Immature natural killer cell (primary cell): Measurements from ENCODE around the gene ATP1B1. TPM values are rescaled to one million over a fixed set of nuclear protein-coding genes. Genes with fewer than 3 reads are reported as not detected.
"Not testable (repeated sequence)": the region's sequence is repeated elsewhere in the genome, so short reads cannot be mapped to it uniquely, and the experiment has no call there.

Experiments
- DNase-seq, 3 donors: peaks; one replicate each; pipeline ENCODE4 v3.0.0; 2022; ENCODE audit warnings: mixed read lengths in 1 of 3
- H3K27ac Mint-ChIP-seq, 6 donors: one replicate each; pipeline ENCODE4 v1.8.0; 2020; ENCODE audit warnings: mixed read lengths in 6 of 6, mild to moderate bottlenecking in 5 of 6, inconsistent platforms in 4 of 6, moderate library complexity in 3 of 6
- H3K27me3 Mint-ChIP-seq, 3 donors: one replicate each; pipeline ENCODE4 v1.8.0; 2020 to 2021; ENCODE audit warnings: low read depth in 3 of 3, mild to moderate bottlenecking in 3 of 3, mixed read lengths in 3 of 3, moderate library complexity in 3 of 3, inconsistent platforms in 1 of 3
- H3K36me3 Mint-ChIP-seq, 3 donors: one replicate each; pipeline ENCODE4 v1.8.0; 2020; ENCODE audit warnings: mixed read lengths in 3 of 3, inconsistent platforms in 2 of 3, mild to moderate bottlenecking in 2 of 3
- H3K4me1 Mint-ChIP-seq, 2 donors: one replicate each; pipeline ENCODE4 v1.8.0; 2020; ENCODE audit warnings: inconsistent platforms in 2 of 2, mild to moderate bottlenecking in 2 of 2, mixed read lengths in 2 of 2, moderate library complexity in 1 of 2
- H3K4me3 Mint-ChIP-seq, 5 donors: one replicate each; pipeline ENCODE4 v1.8.0; 2020; ENCODE audit warnings: mild to moderate bottlenecking in 5 of 5, mixed read lengths in 5 of 5, inconsistent platforms in 3 of 5, moderate library complexity in 3 of 5
- H3K9me3 Mint-ChIP-seq, 6 donors: one replicate each; pipeline ENCODE4 v1.8.0; 2020; ENCODE audit warnings: mild to moderate bottlenecking in 6 of 6, mixed read lengths in 6 of 6, inconsistent platforms in 4 of 6, moderate library complexity in 3 of 6
- polyA plus RNA-seq, 3 donors: library from polyadenylated mRNA; unstranded; fragments of 300-500 nt; fragmentation: Illumina TruSeq; gene quantifications; one replicate each; pipeline ENCODE4 v1.2.3, GENCODE V29; 2021

ATP1B1 gene
- polyA plus RNA-seq, 3 donors from 2014 or later, result 1.2 to 9.0 (median 2.4) TPM

DNA sequence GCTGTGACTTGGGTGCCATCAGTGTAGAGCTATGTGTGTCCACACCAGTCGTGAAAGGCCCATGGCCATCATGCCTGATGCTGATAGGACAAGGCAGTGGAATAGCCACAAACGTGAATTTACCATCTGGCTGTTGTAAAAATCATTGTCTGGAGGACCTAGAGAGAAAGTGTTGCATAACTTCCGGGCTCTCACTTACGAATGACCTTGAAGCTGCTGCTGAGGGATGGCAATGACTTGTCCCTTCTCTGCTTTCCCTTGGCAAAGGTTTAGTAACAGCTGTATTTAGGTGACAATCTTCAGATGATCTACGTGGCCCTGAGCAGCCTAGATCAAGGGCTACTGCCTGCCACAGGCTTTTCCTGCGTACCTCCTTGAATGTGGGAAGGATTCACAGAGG lies 5.8 kb downstream of the ATP1B1 start:
- Mint-ChIP-seq H3K4me1 (peaks cover 57 to 61% of the 10 kb centered on the region in 2 donors), H3K27me3 (peaks cover 2 to 10% (median 4%) of the 10 kb centered on the region in 3 donors), H3K4me3 (peak overlapping the region in 1 of 5 donors; percentile 39), H3K27ac (no peak overlapping the region), H3K9me3 (no peaks in the 10 kb centered on the region), H3K36me3 (peaks cover 0 to 20% (median 6%) of the 10 kb centered on the region in 3 donors)
- no peak for DNase-seq

DNA sequence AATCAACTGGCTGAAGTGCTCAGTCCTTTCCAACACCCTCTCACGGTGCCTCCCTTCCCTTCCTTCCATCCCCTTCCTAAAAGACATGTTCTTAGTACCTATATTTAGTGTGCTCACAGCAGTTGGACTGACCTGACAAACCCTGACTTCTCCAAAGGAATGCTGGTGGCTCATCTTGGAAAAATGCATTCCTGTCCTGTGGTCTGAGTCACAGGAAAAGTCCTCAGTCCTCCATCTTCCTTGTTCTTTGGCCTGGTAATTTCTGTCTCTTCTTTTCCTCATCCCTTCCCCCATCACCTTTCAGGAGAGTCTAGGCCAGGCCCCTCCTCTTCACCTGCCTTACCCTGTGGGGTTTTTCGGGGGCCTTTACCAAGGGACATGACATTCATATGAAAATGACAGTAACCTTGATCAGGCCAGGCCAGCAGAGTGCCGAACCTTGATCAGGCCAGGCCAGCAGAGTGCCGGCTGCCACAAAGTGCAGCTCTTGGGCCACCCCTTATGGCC lies 7.2 kb downstream of the ATP1B1 start:
- Mint-ChIP-seq H3K4me3 (no peak overlapping the region), H3K9me3 (no peaks in the 10 kb centered on the region), H3K4me1 (peaks cover 45 to 48% of the 10 kb centered on the region in 2 donors), H3K27me3 (peaks cover 0 to 4% (median 3%) of the 10 kb centered on the region in 3 donors), H3K27ac (no peak overlapping the region), H3K36me3 (peaks cover 0 to 20% (median 6%) of the 10 kb centered on the region in 3 donors)
- no peak for DNase-seq

DNA sequence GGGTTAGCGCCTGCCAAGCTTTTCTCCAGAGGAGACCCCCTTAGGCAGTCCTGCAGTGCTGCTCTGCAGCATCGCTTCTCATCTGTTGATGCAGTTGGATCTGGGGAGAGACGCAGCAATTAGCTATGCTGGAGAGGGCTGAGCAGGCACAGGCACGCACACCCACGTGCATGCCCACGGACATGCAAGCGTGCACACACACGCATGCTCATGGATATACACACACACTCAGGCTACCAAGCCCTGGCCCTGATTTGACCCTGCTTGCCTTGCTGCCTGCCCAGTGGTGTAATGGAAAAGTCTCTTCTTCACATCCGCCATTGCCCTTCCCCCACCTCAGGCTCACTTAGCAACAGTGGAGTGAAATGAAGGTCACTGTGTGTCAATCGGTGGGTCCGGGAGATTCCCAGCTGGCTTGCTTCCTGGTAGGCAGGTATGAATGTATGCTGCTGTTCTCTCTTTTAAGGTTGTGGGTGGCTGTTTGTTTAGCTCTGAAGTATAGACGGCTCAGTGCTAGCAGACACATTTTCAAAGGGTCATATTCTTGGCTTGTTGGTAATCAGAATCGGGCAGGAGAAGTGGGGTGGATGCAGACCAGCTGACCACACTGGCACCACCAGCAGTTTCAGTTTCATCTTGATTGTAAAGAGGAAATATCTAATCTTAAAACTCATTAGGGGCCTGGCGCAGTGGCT lies 9.5 kb downstream of the ATP1B1 start:
- peak overlapping the region; percentile 54 to 79 (median 71) for H3K4me3 Mint-ChIP-seq
- H3K36me3 Mint-ChIP-seq, result peaks cover 0 to 20% (median 6%) of the 10 kb centered on the region in 3 donors
- peaks cover 25 to 26% of the 10 kb centered on the region in 2 donors for H3K4me1 Mint-ChIP-seq
- DNase-seq, result peak; percentile 37 to 45 (median 43)
- H3K9me3 Mint-ChIP-seq, result no peaks in the 10 kb centered on the region
- H3K27me3 Mint-ChIP-seq, result peaks cover 0 to 4% (median 3%) of the 10 kb centered on the region in 3 donors
- peak overlapping the region; percentile 28 to 86 (median 60) for H3K27ac Mint-ChIP-seq

DNA sequence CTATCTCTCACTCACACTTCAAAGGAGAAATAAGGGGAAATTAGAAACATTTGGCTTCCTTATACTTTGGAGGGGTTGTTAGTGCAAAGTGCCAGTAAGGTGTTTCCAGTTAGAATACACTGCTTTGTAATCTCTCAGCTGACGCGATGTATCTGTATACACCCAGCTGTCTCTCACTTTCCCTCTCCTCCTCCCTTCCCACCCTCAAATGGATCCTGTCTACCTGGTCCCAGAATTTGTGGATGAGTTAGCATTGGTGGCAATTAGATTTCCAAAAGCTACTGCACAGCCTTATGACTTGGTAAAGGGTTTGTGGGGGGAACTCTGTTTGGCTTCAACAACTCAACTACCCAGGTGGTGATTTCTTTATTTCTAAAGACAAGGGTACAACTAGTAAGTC lies 10.5 kb downstream of the ATP1B1 start:
- Mint-ChIP-seq H3K36me3 (peaks cover 3 to 19% (median 5%) of the 10 kb centered on the region in 3 donors), H3K4me1 (peaks cover 22 to 23% of the 10 kb centered on the region in 2 donors), H3K27me3 (peaks cover 0 to 3% (median 3%) of the 10 kb centered on the region in 3 donors), H3K27ac (peak overlapping the region in 2 of 6 donors; percentile 5 to 58), H3K9me3 (no peaks in the 10 kb centered on the region), H3K4me3 (peak overlapping the region in 3 of 5 donors; percentile 26 to 73 (median 36))
- no peak for DNase-seq

DNA sequence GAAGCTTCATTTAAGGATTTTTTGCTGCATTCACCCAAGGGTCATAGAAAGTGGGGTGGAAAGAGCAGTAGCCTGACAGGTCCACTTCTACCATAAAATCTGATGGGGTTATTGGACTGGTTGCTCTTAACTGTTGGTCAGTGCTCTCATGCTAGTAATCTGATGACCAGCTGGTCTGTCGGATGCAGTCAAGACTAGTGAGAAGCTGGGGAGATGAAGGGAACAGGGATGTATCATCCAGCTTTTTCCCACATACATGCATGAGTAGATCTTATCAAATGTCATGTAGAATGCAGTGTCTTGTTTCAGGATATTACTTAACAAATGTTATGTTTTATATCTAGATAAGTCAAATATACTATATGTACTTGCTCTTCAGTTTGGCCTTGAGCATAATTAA lies 11.1 kb downstream of the ATP1B1 start:
- no peaks in the 10 kb centered on the region for H3K9me3 Mint-ChIP-seq
- H3K27me3 Mint-ChIP-seq, result peaks cover 0 to 3% (median 0%) of the 10 kb centered on the region in 3 donors
- no peak overlapping the region for H3K27ac Mint-ChIP-seq
- no peak for DNase-seq
- peaks cover 0 to 14% (median 4%) of the 10 kb centered on the region in 3 donors for H3K36me3 Mint-ChIP-seq
- H3K4me3 Mint-ChIP-seq, result no peak overlapping the region
- peaks cover 17 to 18% of the 10 kb centered on the region in 2 donors for H3K4me1 Mint-ChIP-seq

DNA sequence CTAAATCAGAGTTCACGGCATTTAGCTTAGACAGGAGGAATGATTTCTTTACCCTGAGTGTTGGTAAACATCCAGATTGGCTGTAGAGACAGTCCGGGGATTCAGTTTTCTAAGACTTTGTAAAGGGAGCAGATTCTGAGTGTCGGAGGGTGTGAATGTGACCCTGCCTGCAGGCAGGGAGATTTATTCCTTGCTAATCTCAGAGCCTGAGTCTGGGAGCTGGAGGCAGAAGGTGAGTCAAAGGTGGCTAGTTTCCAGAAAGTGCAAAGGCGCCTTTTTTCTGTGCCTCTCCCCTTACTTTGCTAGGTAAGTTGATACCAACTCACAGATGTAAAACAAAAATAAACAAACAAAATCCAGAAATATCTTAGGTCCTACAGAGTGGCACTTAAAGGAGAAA lies 11.7 kb downstream of the ATP1B1 start:
- peaks cover 0 to 3% (median 0%) of the 10 kb centered on the region in 3 donors for H3K27me3 Mint-ChIP-seq
- H3K4me3 Mint-ChIP-seq, result no peak overlapping the region
- H3K4me1 Mint-ChIP-seq, result peaks cover 16 to 18% of the 10 kb centered on the region in 2 donors
- no peak overlapping the region for H3K27ac Mint-ChIP-seq
- DNase-seq, result no peak
- H3K9me3 Mint-ChIP-seq, result no peaks in the 10 kb centered on the region
- peaks cover 0 to 19% (median 4%) of the 10 kb centered on the region in 3 donors for H3K36me3 Mint-ChIP-seq

DNA sequence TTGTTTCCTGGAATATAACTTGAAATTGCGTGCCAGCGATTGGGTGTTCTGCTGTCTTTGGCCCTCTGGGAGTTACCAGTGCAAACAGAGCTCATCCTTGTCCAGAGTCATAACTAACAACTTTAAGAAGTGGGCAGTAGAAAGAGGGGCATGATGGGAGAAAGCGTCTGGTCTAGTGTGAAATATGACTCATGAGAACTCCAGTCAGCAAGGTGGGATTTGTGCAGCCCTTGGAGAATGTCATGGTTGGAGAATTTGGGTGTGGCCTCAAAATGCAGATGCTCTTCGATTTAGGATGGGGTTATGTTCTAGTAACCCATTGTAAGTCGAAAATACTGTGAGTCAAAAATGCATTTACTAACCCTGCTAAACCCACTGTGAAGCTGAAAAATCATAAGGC lies 12.9 kb downstream of the ATP1B1 start:
- Mint-ChIP-seq H3K9me3 (no peaks in the 10 kb centered on the region), H3K27ac (no peak overlapping the region), H3K27me3 (peaks cover 0 to 3% (median 0%) of the 10 kb centered on the region in 3 donors), H3K36me3 (peaks cover 0 to 14% (median 4%) of the 10 kb centered on the region in 3 donors), H3K4me3 (no peak overlapping the region), H3K4me1 (peaks cover 15 to 18% of the 10 kb centered on the region in 2 donors)
- DNase-seq, result no peak

DNA sequence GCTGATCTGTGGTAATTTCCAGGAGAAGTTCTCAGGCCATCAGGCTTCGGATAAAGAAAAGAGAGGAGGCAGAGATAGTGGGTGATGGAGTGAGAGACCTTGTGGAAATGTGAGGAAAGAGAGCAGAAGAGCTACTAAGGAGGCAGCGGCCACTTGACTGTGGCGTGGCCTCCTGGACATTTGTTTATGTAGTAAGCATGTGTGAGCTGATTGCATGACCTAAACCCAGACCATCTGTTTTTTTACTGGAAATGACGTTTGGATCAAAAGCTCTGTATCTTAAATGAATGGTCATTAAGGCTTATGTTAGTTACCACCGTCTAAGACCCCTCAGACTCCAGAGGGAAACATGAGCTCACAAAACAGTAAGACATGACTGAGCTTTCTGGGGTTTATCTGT lies 13.6 kb downstream of the ATP1B1 start:
- DNase-seq, result no peak
- no peak overlapping the region for H3K27ac Mint-ChIP-seq

DNA sequence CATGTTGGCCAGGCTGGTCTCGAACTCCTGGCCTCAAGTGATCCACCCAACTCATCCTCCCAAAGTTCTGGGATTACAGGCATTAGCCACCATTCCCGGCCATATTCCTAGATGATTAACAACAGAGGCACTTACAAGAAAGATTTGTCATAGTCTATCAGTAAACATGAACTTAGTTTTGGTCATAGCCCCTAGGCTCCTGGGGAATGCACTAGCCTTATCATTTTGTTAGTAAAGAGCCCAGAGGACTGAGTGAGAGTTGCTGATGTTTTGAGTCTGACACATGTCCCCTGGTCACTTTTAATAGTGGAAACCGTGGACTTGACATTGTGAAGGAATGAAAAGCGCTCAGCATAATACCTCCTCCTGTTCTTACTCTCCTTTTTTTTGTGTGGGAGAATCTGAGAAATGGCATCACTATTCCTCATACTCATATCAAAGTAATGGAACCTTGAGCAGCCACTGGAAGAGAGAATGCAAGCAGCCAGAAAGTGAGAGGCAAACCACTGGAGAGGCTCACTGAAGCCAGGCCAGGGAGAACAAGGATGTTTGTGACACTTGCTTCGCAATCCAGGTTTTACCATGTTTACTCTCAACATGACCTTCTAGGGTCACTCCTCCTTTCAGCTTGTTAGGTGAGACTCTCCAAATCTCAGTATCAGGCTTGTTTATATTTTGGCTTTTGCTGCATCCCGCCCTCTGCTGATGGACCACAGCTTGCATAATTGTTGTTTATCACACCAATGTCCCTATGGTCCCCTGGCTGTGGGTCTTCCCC lies 14.8 kb downstream of the ATP1B1 start:
- peaks cover 4 to 18% (median 10%) of the 10 kb centered on the region in 3 donors for H3K36me3 Mint-ChIP-seq
- no peaks in the 10 kb centered on the region for H3K9me3 Mint-ChIP-seq
- DNase-seq, result no peak
- peaks cover 0 to under 1% (median 0%) of the 10 kb centered on the region in 3 donors for H3K27me3 Mint-ChIP-seq
- H3K4me1 Mint-ChIP-seq, result peaks cover 8 to 10% of the 10 kb centered on the region in 2 donors
- H3K4me3 Mint-ChIP-seq, result no peak overlapping the region
- H3K27ac Mint-ChIP-seq, result no peak overlapping the region

More for the DNA sequence above, 13.6 kb downstream of the ATP1B1 start:
- Mint-ChIP-seq H3K4me3 (no peak overlapping the region), H3K27me3 (peaks cover 0 to 3% (median 0%) of the 10 kb centered on the region in 3 donors), H3K4me1 (peaks cover 14 to 18% of the 10 kb centered on the region in 2 donors), H3K36me3 (peaks cover 4 to 18% (median 9%) of the 10 kb centered on the region in 3 donors), H3K9me3 (no peaks in the 10 kb centered on the region)

DNA sequence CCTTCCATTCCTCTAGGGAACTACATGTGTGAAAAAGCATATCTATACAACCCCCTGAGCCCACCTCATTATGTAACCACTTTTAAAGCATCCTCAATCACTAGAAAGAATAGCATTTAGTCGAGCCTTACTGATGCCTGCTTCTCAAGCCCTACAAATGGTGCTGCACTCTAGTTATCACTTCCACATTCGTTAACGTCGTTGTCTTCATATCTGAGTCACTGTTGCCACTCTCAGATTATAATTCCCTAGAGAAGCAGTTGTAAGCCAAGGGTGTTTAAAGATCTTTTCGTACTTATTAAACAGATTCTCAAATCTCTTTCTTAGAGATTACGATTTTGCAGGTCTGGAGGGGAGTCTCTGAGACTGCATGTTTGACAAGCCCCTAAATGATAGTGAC lies 16.5 kb downstream of the ATP1B1 start:
- H3K4me3 Mint-ChIP-seq, result no peak overlapping the region
- H3K36me3 Mint-ChIP-seq, result peaks cover 11 to 23% (median 17%) of the 10 kb centered on the region in 3 donors
- no peaks in the 10 kb centered on the region for H3K4me1 Mint-ChIP-seq
- H3K9me3 Mint-ChIP-seq, result no peaks in the 10 kb centered on the region
- H3K27me3 Mint-ChIP-seq, result no peaks in the 10 kb centered on the region
- no peak for DNase-seq
- H3K27ac Mint-ChIP-seq, result peak overlapping the region in 1 of 6 donors; percentile 33

DNA sequence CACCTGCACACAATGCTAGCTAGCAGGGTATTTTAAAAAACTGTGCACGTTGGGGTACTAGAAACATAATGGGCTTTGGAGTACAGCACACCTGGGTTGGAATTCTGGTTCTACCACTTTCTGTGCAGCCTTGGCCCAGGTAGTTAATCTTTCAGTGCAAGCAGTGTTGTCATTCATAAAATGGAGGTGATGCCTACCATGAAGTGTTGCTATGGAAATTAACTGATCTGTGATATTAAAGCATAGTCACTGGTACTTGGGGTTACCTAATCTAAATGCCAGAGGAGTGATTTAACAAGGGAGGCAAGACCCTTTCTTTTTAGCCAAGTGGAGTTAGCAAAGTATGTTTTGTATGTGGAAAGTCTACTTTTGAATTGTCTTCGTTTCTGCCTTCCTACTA lies 18.0 kb downstream of the ATP1B1 start:
- Mint-ChIP-seq H3K27me3 (no peaks in the 10 kb centered on the region), H3K36me3 (peaks cover 17 to 23% (median 23%) of the 10 kb centered on the region in 3 donors), H3K4me1 (no peaks in the 10 kb centered on the region), H3K4me3 (no peak overlapping the region), H3K9me3 (no peaks in the 10 kb centered on the region), H3K27ac (no peak overlapping the region)
- no peak for DNase-seq

DNA sequence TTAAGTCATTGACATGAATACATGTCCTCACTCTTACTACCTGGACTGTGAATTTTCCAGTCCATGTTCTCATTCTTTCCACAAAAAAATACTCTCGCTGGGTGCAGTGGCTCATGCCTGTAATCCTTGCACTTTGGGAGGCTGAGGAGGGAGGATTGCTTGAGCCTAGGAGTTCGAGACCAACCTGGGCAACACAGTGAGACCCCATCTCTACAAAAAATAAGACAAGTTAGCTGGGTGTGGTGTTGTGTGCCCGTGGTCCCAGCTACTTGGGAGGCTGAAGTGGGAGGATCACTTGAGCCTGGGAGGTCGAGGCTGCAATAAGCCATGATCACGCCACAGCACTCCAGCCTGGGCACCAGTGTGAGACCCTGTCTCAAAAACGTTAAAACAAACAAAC lies 19.1 kb downstream of the ATP1B1 start:
- H3K27ac Mint-ChIP-seq, DNase-seq, H3K4me3 Mint-ChIP-seq, H3K4me1 Mint-ChIP-seq, H3K27me3 Mint-ChIP-seq, H3K9me3 Mint-ChIP-seq: not testable (repeated sequence)
- H3K36me3 Mint-ChIP-seq, result peaks cover 17 to 28% (median 23%) of the 10 kb centered on the region in 3 donors

DNA sequence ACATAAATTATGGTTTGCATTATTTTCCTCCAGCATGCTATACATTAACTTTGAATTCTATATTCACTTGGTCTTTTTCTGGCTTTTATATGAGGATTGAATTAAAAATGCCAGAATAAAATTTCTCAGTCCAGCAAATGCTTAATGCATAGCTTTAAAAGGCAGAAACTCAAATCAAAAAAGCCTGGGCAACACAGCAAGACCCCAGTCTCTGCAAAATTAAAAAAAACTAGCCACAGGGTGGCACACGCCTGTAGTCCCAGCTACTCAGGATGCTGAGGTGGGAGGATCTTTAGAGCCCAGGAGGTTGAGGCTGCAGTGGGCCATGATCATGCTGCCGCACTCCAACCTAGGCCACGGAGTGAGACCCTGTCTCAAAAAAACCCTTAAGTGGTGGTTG lies 19.8 kb downstream of the ATP1B1 start:
- no peak for DNase-seq
- H3K27me3 Mint-ChIP-seq, result no peaks in the 10 kb centered on the region
- no peaks in the 10 kb centered on the region for H3K9me3 Mint-ChIP-seq
- H3K36me3 Mint-ChIP-seq, result peaks cover 20 to 28% (median 23%) of the 10 kb centered on the region in 3 donors
- H3K27ac Mint-ChIP-seq, result no peak overlapping the region
- no peak overlapping the region for H3K4me3 Mint-ChIP-seq
- peaks cover 0 to 2% of the 10 kb centered on the region in 2 donors for H3K4me1 Mint-ChIP-seq

DNA sequence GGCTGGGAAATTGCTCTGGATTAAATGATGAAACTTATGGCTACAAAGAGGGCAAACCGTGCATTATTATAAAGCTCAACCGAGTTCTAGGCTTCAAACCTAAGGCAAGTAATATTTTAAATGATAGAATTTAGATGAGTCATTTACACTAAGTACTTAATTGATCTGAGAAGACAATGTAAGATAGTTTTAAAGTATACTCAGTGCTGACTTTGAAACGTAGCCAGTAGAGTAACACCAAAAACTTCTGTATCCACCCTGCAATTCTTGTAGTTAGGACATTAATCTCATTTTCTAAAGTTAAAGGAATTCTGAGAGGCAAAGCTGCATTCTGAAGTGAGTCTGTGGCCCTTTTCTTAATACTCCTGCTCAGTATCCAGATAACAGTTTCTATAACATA lies 20.8 kb downstream of the ATP1B1 start:
- Mint-ChIP-seq H3K4me1 (peaks cover 5 to 7% of the 10 kb centered on the region in 2 donors), H3K27ac (no peak overlapping the region), H3K27me3 (no peaks in the 10 kb centered on the region), H3K4me3 (no peak overlapping the region), H3K9me3 (no peaks in the 10 kb centered on the region), H3K36me3 (peaks cover 19 to 28% (median 20%) of the 10 kb centered on the region in 3 donors)
- no peak for DNase-seq
